ENCODE results near the gene RFX5. TPM values are rescaled to one million over a fixed set of nuclear protein-coding genes. Genes with fewer than 3 reads are reported as not detected.

Gene RFX5
- total RNA-seq, 6 donors from 2014 or later, result 31.5 to 55.5 (median 43.2) TPM

DNA sequence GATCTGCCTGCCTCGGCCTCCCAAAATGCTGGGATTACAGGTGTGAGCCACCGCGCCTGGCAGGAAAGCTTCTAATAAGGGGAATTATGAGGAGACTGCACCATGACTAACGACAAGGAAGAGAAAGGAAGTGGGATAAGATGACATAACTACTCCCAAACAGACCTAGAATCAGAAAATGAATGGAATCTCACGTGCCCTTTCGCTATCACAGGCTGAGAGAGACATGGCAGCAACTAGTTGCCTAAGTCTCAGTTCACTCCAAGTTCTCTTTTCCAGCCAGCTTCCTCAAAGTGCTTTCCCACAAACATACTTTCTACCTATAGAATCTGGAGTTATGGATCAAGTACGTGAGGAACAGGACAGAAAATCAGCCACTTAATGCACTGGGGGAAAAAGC lies 21.8 kb downstream of the RFX5 start:
- H3K4me3 ChIP-seq, result peak overlapping the region in 1 of 4 donors; percentile 77
- H3K27ac ChIP-seq, result peak overlapping the region in 3 of 4 donors; percentile 6 to 95 (median 93)
- no peak for ATAC-seq (ENCODE audit: low FRiP score in 2 of 2)
- peaks cover 23 to 48% (median 25%) of the 10 kb centered on the region in 4 donors for H3K4me1 ChIP-seq
- no peaks in the 10 kb centered on the region for H3K9me3 ChIP-seq
- H3K27me3 ChIP-seq, result no peaks in the 10 kb centered on the region
- 78 to 80% methylated on average over 7 of the region's 7 CpGs for WGBS, 2 donors
- no peak for TF ChIP-seq POLR2AphosphoS5 (IDR thresholded peaks at IDR 0.05)
- H3K36me3 ChIP-seq, result peaks cover 0 to 47% (median 21%) of the 10 kb centered on the region in 4 donors
- no peak for DNase-seq

DNA sequence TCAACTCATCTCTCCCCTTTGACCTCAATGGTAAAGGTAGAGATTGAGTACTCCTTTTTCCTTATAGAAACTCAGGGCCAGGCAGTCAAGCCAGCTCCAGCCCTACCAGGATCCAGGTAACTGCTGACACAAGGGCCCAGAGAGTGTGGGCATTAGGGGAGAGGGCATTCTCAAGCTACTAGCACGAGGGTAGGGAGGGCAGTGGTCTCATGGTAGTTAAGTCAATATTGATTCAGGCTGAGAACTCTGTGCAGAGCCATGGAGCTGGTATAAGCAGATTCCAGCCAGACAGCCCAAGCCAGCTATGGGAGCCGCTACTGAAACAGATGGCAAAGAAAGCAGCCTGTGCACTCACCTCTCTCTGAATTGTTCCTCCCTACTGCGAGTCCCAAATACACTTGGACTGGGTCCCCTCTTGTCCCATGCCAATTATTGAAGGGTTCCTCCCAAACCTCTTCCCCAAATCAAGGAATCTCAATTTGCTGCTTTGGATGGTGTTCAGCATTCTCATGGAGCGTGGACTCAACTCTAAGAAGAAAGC lies 22.6 kb downstream of the RFX5 start:
- H3K27ac ChIP-seq, result no peak overlapping the region
- no peak overlapping the region for H3K4me3 ChIP-seq
- H3K9me3 ChIP-seq, result no peaks in the 10 kb centered on the region
- H3K4me1 ChIP-seq, result peaks cover 23 to 48% (median 25%) of the 10 kb centered on the region in 4 donors
- H3K27me3 ChIP-seq, result no peaks in the 10 kb centered on the region
- ATAC-seq (ENCODE audit: low FRiP score in 2 of 2) (no peak), DNase-seq (peak in 1 of 2 donors; percentile 53)
- TF ChIP-seq EP300 (IDR thresholded peaks at IDR 0.05) (no peak), POLR2AphosphoS5 (IDR thresholded peaks at IDR 0.05) (no peak), POLR2A (IDR thresholded peaks at IDR 0.05) (no peak)
- TF ChIP-seq, protein P1, sequence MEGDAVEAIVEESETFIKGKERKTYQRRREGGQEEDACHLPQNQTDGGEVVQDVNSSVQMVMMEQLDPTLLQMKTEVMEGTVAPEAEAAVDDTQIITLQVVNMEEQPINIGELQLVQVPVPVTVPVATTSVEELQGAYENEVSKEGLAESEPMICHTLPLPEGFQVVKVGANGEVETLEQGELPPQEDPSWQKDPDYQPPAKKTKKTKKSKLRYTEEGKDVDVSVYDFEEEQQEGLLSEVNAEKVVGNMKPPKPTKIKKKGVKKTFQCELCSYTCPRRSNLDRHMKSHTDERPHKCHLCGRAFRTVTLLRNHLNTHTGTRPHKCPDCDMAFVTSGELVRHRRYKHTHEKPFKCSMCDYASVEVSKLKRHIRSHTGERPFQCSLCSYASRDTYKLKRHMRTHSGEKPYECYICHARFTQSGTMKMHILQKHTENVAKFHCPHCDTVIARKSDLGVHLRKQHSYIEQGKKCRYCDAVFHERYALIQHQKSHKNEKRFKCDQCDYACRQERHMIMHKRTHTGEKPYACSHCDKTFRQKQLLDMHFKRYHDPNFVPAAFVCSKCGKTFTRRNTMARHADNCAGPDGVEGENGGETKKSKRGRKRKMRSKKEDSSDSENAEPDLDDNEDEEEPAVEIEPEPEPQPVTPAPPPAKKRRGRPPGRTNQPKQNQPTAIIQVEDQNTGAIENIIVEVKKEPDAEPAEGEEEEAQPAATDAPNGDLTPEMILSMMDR (IDR thresholded peaks at IDR 0.05), result no peak
- 80 to 90% methylated on average over 4 of the region's 4 CpGs for WGBS, 2 donors
- H3K36me3 ChIP-seq, result peaks cover 0 to 55% (median 21%) of the 10 kb centered on the region in 4 donors

DNA sequence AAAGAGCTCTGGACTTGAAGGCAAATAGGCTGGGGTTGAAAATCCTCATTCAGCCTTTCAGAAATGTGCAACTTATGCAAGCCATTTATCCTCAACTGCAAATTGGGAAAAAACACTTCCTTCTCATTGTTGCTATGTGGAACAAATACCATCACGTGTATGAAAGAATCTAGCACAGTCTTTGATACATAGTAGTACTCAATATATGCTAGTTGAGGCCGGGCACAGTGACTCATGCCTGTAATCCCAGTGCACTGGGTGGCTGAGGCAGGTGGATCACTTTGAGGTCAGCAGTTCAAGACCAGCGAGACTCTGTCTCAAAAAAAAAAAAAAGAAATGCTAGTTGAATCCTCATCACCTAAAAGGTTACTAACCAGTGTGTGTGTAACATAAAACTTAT lies 28.1 kb downstream of the RFX5 start:
- H3K27me3 ChIP-seq, result no peaks in the 10 kb centered on the region
- no peak overlapping the region for H3K4me3 ChIP-seq
- no peak for DNase-seq
- peaks cover 6 to 87% (median 42%) of the 10 kb centered on the region in 4 donors for H3K36me3 ChIP-seq
- TF ChIP-seq POLR2AphosphoS5 (IDR thresholded peaks at IDR 0.05), result no peak
- no peak for TF ChIP-seq EP300 (IDR thresholded peaks at IDR 0.05)
- TF ChIP-seq, protein P1 (IDR thresholded peaks at IDR 0.05), result no peak
- no peak for TF ChIP-seq POLR2A (IDR thresholded peaks at IDR 0.05)
- no peak for ATAC-seq (ENCODE audit: low FRiP score in 2 of 2)
- H3K9me3 ChIP-seq, result no peaks in the 10 kb centered on the region
- H3K27ac ChIP-seq, result no peak overlapping the region
- H3K4me1 ChIP-seq, result peaks cover 6 to 18% (median 8%) of the 10 kb centered on the region in 4 donors
- WGBS, 2 donors, result 85 to 97% methylated on average over 3 of the region's 3 CpGs

DNA sequence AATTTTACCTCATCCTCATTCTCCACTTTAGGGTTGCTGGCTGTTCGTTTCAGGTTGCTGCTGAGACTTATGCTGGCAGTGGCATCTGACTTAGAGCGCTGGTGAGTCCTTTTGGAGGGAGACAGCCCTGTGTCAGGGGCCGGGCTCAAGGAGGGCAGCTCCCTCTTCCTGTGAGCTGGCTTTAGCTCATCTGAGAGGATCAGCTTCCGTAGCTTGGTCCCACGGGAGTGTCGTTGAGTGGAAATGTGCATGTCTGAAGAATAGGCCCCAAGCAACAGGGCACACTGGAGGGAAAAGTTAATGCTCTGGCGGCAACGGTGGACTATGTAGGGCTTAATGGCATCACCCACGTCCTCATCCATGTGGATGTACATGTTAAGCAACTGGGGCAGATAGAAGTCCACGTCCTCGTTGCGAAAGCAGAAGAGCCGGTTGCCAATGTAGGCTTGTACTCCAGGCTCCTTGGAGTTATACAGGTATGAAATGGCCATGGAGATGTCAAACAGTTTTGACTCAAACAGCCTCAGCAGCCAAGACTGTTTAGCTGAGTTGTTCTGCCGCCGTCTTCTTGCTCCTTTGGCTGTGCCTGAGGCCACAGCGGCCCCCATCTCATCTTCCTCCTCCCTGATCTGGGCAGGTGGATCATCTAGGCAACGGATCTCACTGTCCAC lies 31.4 kb downstream of the RFX5 start:
- TF ChIP-seq, protein P1 (IDR thresholded peaks at IDR 0.05), result no peak
- TF ChIP-seq EP300 (IDR thresholded peaks at IDR 0.05) (no peak), POLR2AphosphoS5 (IDR thresholded peaks at IDR 0.05) (no peak), POLR2A (IDR thresholded peaks at IDR 0.05) (no peak)
- ATAC-seq (ENCODE audit: low FRiP score in 2 of 2), result no peak
- peaks cover 6 to 84% (median 36%) of the 10 kb centered on the region in 4 donors for H3K36me3 ChIP-seq
- H3K27ac ChIP-seq, result no peak overlapping the region
- no peak for DNase-seq
- H3K4me3 ChIP-seq, result no peak overlapping the region
- no peaks in the 10 kb centered on the region for H3K9me3 ChIP-seq
- peaks cover 32 to 41% (median 34%) of the 10 kb centered on the region in 4 donors for H3K4me1 ChIP-seq
- WGBS, 2 donors, result 87 to 92% methylated on average over 17 of the region's 17 CpGs
- H3K27me3 ChIP-seq, result no peaks in the 10 kb centered on the region

DNA sequence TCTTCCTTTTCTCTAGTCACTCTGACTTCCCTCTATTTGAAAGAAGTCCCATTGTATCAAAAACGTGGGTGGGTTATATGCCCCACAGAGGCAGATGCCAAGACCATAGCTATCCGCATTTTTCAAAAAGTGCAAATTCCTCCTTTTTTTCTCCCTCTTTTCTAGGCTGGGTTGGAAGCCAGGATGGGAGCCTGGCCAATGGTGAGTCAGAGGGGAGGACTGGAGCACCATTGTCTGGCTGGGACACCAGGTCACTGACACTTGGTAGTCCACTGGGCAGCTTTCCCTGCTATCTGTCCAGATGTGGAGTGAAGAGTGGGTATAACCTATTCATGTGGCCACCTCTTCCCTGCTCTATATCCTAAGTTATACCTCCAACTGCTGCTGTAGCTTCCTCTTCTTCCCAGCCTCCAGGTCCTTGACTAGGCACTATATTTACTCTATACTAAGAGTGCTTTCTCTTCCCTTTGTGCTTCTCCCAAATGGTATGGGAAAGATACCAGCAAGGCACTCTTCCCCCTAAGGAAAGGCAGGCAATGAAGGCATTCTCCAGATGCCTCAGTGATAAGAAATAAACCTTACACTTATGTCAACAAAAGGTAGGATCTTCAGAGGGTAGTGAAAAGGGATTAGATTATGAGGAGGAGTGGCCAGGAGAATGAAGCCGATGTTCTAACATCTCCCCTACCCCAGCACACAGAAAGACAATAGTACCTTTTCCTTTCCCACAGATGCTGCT lies 32.7 kb downstream of the RFX5 start:
- WGBS, 2 donors, result 55 to 71% methylated on average over 3 of the region's 3 CpGs
- H3K27ac ChIP-seq, result peak overlapping the region in 3 of 4 donors; percentile 12 to 56 (median 50)
- DNase-seq, result no peak
- no peak overlapping the region for H3K4me3 ChIP-seq
- peaks cover 36 to 55% (median 38%) of the 10 kb centered on the region in 4 donors for H3K4me1 ChIP-seq
- TF ChIP-seq, protein P1 (IDR thresholded peaks at IDR 0.05), result no peak
- TF ChIP-seq POLR2A (IDR thresholded peaks at IDR 0.05), result no peak
- TF ChIP-seq EP300 (IDR thresholded peaks at IDR 0.05), result no peak
- peak in 1 of 2 donors; percentile 29 for TF ChIP-seq POLR2AphosphoS5 (IDR thresholded peaks at IDR 0.05)
- peaks cover 6 to 84% (median 38%) of the 10 kb centered on the region in 4 donors for H3K36me3 ChIP-seq
- no peaks in the 10 kb centered on the region for H3K27me3 ChIP-seq
- H3K9me3 ChIP-seq, result no peaks in the 10 kb centered on the region
- ATAC-seq (ENCODE audit: low FRiP score in 2 of 2), result peak in 1 of 2 donors; percentile 76

Measured in upper lobe of left lung (tissue), 6 donors.